ENCODE results near the gene ASF1B. TPM values are rescaled to one million over a fixed set of nuclear protein-coding genes. Genes with fewer than 3 reads are reported as not detected.

ASF1B gene
- total RNA-seq, 1 donor from 2014 or later: 15.3 TPM

GRCh38 chr19:14088634-14089411, 47.6 kb downstream of the ASF1B start:
- DNase-seq (ENCODE audit: low read depth, low spot score): no peak

GRCh38 chr19:14086098-14086497, 50.3 kb downstream of the ASF1B start:
- no peak for DNase-seq (ENCODE audit: low read depth, low spot score)

DNA sequence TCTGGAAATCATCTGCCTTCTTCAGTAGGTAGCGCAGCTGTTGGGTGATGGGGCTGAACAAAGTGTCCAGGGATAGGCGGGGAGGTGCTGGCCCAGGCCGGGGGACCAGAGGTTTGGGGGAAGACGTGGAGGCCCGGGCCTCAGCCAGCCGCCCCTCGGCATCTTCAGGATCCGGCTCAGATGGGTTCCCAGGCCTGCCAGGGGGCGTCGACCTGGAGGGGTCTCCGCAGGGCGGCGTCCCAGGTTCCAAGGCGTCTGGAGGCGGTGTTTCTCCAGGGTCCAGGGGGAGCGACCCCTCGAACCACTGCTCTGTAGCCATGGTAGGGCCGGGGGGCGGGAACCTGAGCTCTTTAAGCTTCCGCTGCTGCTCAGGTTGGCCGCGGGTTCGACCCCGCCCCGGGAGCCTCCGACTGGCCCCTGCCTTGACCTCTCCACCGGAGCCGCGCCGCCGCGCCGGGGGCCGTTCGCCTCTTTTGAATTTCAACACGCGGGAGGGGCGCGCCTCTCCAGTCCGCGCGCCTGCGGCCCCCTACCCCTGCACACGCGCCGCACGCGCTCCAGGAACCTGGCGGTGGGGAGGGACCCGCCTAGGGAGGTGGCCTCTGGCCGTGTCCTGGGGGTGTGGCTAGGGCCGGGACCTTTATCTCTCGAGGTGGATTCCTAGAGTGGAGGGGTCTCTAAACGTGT, 50.9 kb downstream of the ASF1B start, which contains the start of gene C19orf67:
Gene C19orf67 (minus strand): TSS at position 475 of the 687 bp plus-strand sequence. CDS start 156 bp downstream, at position 319.
- no peak for DNase-seq (ENCODE audit: low read depth, low spot score)

GRCh38 chr19:14082675-14082960, 53.8 kb downstream of the ASF1B start:
- no peak for DNase-seq (ENCODE audit: low read depth, low spot score)

DNA sequence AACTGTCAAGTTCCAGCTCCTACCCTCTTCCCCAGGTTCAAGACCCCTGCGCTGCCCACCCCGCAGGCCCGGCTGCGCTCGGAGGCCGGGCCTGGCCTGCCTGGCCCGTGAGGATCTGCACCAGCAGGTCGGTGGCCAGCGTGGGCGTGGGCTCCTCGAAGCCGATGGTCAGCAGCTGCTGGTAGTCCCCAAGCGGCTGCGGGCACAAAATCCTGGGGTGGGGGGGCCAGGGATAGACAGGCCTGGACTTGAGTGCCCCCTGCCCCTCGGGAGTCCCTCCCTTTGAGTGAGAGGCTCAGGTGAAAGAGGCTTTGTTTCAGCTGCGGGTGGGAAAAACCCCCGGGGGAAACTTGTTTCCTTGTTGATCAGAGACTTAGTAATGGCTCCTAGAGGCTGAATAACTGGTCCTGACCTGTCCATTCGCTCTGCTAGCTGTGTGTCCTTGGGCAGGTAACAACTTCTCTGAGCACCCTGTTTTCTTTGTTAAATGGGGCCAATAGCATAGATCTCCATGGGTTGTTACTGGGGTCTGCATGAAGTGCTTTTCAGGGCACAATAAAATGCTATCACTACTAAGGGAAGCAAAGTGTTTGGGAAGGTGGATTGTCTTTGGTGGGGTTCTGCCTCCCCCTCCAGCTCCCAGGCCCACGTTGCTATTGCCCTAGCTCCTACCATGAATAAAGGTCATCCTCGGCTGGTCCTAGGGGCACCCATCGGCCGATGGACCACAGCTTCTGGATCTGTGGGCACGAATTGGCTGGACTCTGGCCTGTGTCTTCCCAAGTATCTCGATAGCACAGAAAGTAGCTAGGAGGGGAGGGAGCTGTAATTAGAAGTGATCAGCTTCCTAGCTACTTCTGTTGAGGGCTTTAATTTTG, 54.4 kb downstream of the ASF1B start:
- no peak for DNase-seq (ENCODE audit: low read depth, low spot score)

GRCh38 chr19:14080887-14081796, 55.2 kb downstream of the ASF1B start:
- DNase-seq (ENCODE audit: low read depth, low spot score): peak; percentile 97

- no peak for DNase-seq (ENCODE audit: low read depth, low spot score)
These were observed 58.0 kb downstream of the ASF1B start for GRCh38 chr19:14078411-14078810.

GRCh38 chr19:14073925-14074838, 62.2 kb downstream of the ASF1B start:
- DNase-seq (ENCODE audit: low read depth, low spot score): no peak

- DNase-seq (ENCODE audit: low read depth, low spot score): no peak
These were observed 63.0 kb downstream of the ASF1B start for GRCh38 chr19:14073261-14073924.

- DNase-seq (ENCODE audit: low read depth, low spot score): no peak
These were observed 63.7 kb downstream of the ASF1B start, which contains the start of gene MISP3 for GRCh38 chr19:14072535-14073260. Gene MISP3, plus strand, starts transcription at chr19:14072786. Its CDS starts 524 bp downstream, at chr19:14073310.

DNA sequence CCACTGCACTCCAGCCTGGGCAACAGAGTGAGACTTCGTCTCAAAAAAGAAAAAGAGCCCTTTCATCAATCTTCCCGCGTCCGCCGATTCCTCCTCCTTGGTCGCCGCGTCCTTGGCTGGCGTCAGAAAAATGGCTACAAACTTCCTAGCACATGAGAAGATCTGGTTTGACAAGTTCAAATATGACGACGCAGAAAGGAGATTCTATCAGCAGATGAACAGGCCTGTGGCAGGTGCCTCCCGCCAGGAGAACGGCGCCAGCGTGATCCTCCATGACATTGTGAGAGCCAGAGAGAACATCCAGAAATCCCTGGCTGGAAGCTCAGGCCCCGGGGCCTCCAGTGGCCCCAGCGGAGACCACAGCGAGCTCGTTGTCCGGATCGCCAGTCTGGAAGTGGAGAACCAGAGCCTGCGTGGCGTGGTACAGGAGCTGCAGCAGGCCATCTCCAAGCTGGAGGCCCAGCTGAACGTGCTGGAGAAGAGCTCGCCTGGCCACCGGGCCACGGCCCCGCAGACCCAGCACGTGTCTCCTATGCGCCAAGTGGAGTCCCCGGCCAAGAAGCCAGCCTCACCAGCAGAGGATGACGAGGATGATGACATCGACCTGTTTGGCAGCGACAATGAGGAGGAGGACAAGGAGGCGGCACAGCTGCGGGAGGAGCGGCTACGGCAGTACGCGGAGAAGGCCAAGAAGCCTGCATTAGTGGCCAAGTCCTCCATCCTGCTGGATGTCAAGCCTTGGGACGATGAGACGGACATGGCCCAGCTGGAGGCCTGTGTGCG, 65.9 kb downstream of the ASF1B start:
- no peak for DNase-seq (ENCODE audit: low read depth, low spot score)

Other genes with a start within 250 kb of the ASF1B start
- gene BRME1, start 230.5 kb downstream of the ASF1B start, total RNA-seq: 0.63 and 0.73 TPM in 2 replicates
- gene CC2D1A, start 230.4 kb downstream of the ASF1B start, total RNA-seq: 6.2 and 6.6 TPM in 2 replicates
- gene PODNL1, start 198.2 kb downstream of the ASF1B start, total RNA-seq: 0.04 and 0.13 TPM in 2 replicates
- gene DCAF15, start 184.1 kb downstream of the ASF1B start, total RNA-seq: 10.5 and 15.2 TPM in 2 replicates
- gene RFX1, start 130.3 kb downstream of the ASF1B start, total RNA-seq: 1.7 and 2.4 TPM in 2 replicates
- gene RLN3, start 108.4 kb downstream of the ASF1B start, total RNA-seq: not detected in 2 replicates
- gene IL27RA, start 104.8 kb downstream of the ASF1B start, total RNA-seq: 4.1 and 8.6 TPM in 2 replicates
- gene PALM3, start 74.5 kb downstream of the ASF1B start, total RNA-seq: 0.07 and 0.32 TPM in 2 replicates
- gene MISP3, start 63.8 kb downstream of the ASF1B start, total RNA-seq: 0.14 and 0.46 TPM in 2 replicates
- gene C19orf67, start 50.8 kb downstream of the ASF1B start, total RNA-seq: 0.13 TPM in 1 of 2 replicates, not detected in the other
- 21.3 and 23.1 TPM in 2 replicates for gene SAMD1, start 45.8 kb downstream of the ASF1B start, total RNA-seq
- gene PRKACA, start 18.8 kb downstream of the ASF1B start, total RNA-seq: 37.9 and 44.4 TPM in 2 replicates
- gene ADGRL1, start 69.6 kb upstream of the ASF1B start, total RNA-seq: 1.4 and 2.2 TPM in 2 replicates
- gene ADGRE5, start 244.9 kb upstream of the ASF1B start, total RNA-seq: 3.1 and 4.2 TPM in 2 replicates